Myometrial cell (primary cell): ENCODE measurements around the gene S1PR5. TPM values are rescaled to one million over a fixed set of nuclear protein-coding genes. Genes with fewer than 3 reads are reported as not detected.

ENCODE experiments used
- total RNA-seq: library from RNA; depleted of rRNA; stranded (reverse); fragments of >200 nt; gene quantifications from 2 replicates; pipeline ENCODE4 v1.2.3, GENCODE V29; 2015

Gene S1PR5
- not detected in 2 replicates for total RNA-seq

GRCh38 chr19:10517361-10517759 is at the start of gene S1PR5:
Gene S1PR5, minus strand, starts transcription at chr19:10517447. Its CDS starts 2,436 bp downstream, at chr19:10515011.

GRCh38 chr19:10565567-10566407 is 48.5 kb upstream of the S1PR5 start, which contains the start of gene KRI1:
Gene KRI1, minus strand, starts transcription at chr19:10566010. Its CDS starts 11 bp downstream, at chr19:10565999.

GRCh38 chr19:10543420-10544241 is 26.4 kb upstream of the S1PR5 start, which contains the start of gene ATG4D:
Gene ATG4D, plus strand, starts transcription at chr19:10543904. Its CDS starts 187 bp downstream, at chr19:10544091.

GRCh38 chr19:10503002-10503789 is 14.1 kb downstream of the S1PR5 start, which contains the start of gene KEAP1:
Gene KEAP1, minus strand, starts transcription at chr19:10503356. Its CDS starts 3,323 bp downstream, at chr19:10500033.

Other genes starting within 250 kb of the S1PR5 start
- gene ICAM1, start 246.3 kb downstream of the S1PR5 start, total RNA-seq = 45.0 and 59.4 TPM in 2 replicates
- 1.6 and 4.0 TPM in 2 replicates for gene ICAM4, start 230.5 kb downstream of the S1PR5 start, total RNA-seq
- gene ICAM5, start 227.5 kb downstream of the S1PR5 start, total RNA-seq = 4.3 and 8.4 TPM in 2 replicates
- 0.53 and 0.58 TPM in 2 replicates for gene ZGLP1, start 207.6 kb downstream of the S1PR5 start, total RNA-seq
- 31.7 and 53.9 TPM in 2 replicates for gene FDX2, start 201.4 kb downstream of the S1PR5 start, total RNA-seq
- 22.0 and 23.4 TPM in 2 replicates for gene RAVER1, start 183.9 kb downstream of the S1PR5 start, total RNA-seq
- 12.1 and 33.2 TPM in 2 replicates for gene ICAM3, start 177.8 kb downstream of the S1PR5 start, total RNA-seq
- 96.1 and 133 TPM in 2 replicates for gene TYK2, start 136.9 kb downstream of the S1PR5 start, total RNA-seq
- gene CDC37, start 113.9 kb downstream of the S1PR5 start, total RNA-seq = 278 and 292 TPM in 2 replicates
- 4.3 and 5.8 TPM in 2 replicates for gene PDE4A, start 96.9 kb downstream of the S1PR5 start, total RNA-seq
- gene KEAP1, start 14.1 kb downstream of the S1PR5 start, total RNA-seq = 63.4 and 75.1 TPM in 2 replicates
- gene ATG4D, start 26.5 kb upstream of the S1PR5 start, total RNA-seq = 20.2 and 24.3 TPM in 2 replicates
- gene KRI1, start 48.6 kb upstream of the S1PR5 start, total RNA-seq = 13.5 and 15.4 TPM in 2 replicates
- gene CDKN2D, start 51.5 kb upstream of the S1PR5 start, total RNA-seq = 10.7 and 15.1 TPM in 2 replicates
- 5.3 and 14.4 TPM in 2 replicates for gene AP1M2, start 69.9 kb upstream of the S1PR5 start, total RNA-seq
- gene SLC44A2, start 108.1 kb upstream of the S1PR5 start, total RNA-seq = 103 and 109 TPM in 2 replicates
- gene ILF3, start 136.9 kb upstream of the S1PR5 start, total RNA-seq = 122 and 134 TPM in 2 replicates
- 37.2 and 42.0 TPM in 2 replicates for gene QTRT1, start 184.0 kb upstream of the S1PR5 start, total RNA-seq
- 59.5 and 62.0 TPM in 2 replicates for gene DNM2, start 200.6 kb upstream of the S1PR5 start, total RNA-seq